Placental pericyte (primary cell): Measurements from ENCODE around the gene FAM184A. TPM values are rescaled to one million over a fixed set of nuclear protein-coding genes. Genes with fewer than 3 reads are reported as not detected.

Experiments
- small RNA-seq: library from RNA; depleted of rRNA; stranded (forward); fragments of <200 nt; gene quantifications from one replicate; pipeline ENCODE3, GENCODE V24; 2012; ENCODE audit warnings: low replicate concordance
- total RNA-seq: library from RNA; depleted of rRNA; stranded (reverse); fragments of >200 nt; gene quantifications from 2 replicates; pipeline ENCODE4 v1.2.3, GENCODE V29; 2012

The FAM184A gene
- total RNA-seq, result under 0.01 and 0.14 TPM in 2 replicates

DNA sequence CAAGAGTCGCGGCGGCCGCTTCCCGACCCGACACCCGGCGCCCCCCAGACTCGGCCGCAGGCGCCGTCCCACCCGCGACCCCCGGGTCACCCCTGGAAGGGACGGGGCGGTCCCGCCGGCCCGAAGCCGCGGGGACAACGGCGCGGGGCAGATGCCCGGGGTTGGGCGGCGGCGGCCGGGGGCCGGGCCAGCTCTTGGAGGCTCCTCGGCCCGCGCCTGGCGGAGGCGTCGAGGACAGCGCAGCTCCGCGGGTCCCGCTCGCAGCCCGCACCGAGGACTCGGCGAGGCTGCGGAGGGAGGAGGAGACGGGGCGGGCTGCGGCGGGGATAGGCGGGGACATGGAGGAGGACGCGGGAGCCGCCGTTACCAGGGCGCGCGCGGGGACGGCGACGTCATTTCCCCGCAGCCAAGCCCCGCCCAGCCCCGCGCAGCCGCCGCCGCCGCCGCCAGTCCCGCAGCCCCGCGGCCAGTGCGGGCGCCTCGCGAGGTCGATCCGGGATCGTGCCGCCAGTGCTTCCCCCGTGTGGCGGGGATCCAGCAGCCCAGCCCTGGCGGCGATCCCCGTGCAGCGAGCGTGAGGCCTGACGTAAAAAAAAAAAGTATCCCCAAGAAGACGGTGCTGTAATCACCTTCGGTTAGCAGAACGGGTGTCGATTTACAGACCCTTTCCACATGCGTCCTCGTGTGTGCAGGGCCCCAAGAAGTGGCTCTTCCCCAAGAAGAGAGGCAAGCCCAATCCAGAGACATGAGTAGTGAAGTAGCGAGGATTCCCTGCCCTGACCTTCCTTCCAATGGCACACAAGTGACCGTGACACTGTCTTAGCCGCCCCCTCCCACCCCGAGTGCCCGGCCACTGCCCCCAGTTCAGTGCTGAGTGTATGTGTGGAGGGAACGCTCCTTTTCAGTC lies at the start of gene FAM184A:
TSS of gene FAM184A (minus strand) at position 289 of the 907 bp plus-strand sequence. CDS start 365 bp downstream, outside the sequence.

GRCh38 chr6:118934461-118935330 lies 143.8 kb downstream of the FAM184A start, which contains the start of gene MCM9:
MCM9 (minus strand) TSS chr6:118935159; CDS start chr6:118931723, 3,436 bp downstream.

Small RNA genes lying within 50 kb of the gene (small RNA-seq; reads per million reads assigned to genes)
- gene MIR548B (0.75 reads per million, percentile 33 among the genes with 10 or more reads in this experiment), gene RF00019 (not detected)

Other genes starting within 250 kb of the FAM184A start
- 7.7 and 21.9 TPM in 2 replicates for gene ASF1A, start 184.5 kb downstream of the FAM184A start, total RNA-seq
- 11.6 and 15.2 TPM in 2 replicates for gene MCM9, start 143.5 kb downstream of the FAM184A start, total RNA-seq